Upper lobe of left lung (tissue), 6 donors: ENCODE results near the gene CBFA2T3. TPM values are rescaled to one million over a fixed set of nuclear protein-coding genes. Genes with fewer than 3 reads are reported as not detected.
"Not testable (repeated sequence)": the region's sequence is repeated elsewhere in the genome, so short reads cannot be mapped to it uniquely, and the experiment has no call there.

Experiments
- ATAC-seq, 2 donors: fragments of 200-7000 bp; cut with Tn5 transposase; one replicate each; pipeline ENCODE4 v1.9.1; 2022; ENCODE audit warnings: mild to moderate bottlenecking in 2 of 2, moderate library complexity in 2 of 2; ENCODE audit not compliant: low FRiP score in 2 of 2
- DNase-seq, 2 donors: peaks; one replicate each; pipeline ENCODE4 v3.0.0-alpha.2; 2019 to 2020
- H3K27ac ChIP-seq, 4 donors: fragments of 200-600 bp; sonication (generic); one replicate each; pipeline ENCODE4 v1.5.1; 2016 to 2019
- H3K27me3 ChIP-seq, 4 donors: fragments of 200-600 bp; sonication (generic); one replicate each; pipeline ENCODE4 v1.5.1; 2017 to 2019
- H3K36me3 ChIP-seq, 4 donors: fragments of 200-600 bp; sonication (generic); one replicate each; pipeline ENCODE4 v1.5.1; 2016 to 2019
- H3K4me1 ChIP-seq, 4 donors: fragments of 200-600 bp; sonication (generic); one replicate each; pipeline ENCODE4 v1.5.1; 2018 to 2019
- H3K4me3 ChIP-seq, 4 donors: fragments of 200-600 bp; sonication (generic); one replicate each; pipeline ENCODE4 v1.5.1; 2017 to 2019; ENCODE audit warnings: mild to moderate bottlenecking in 2 of 4, moderate library complexity in 1 of 4
- H3K9me3 ChIP-seq, 4 donors: fragments of 200-600 bp; sonication (generic); one replicate each; pipeline ENCODE4 v1.5.1; 2018 to 2019
- CTCF ChIP-seq, 6 experiments: fragments of 450-650 bp in 4 of 6; fragments of 200-600 bp in 2 of 6; sonication (generic) in 2 of 6; IDR thresholded peaks; one replicate each; pipeline ENCODE4 v1.5.1; 2016 to 2019; ENCODE audit warnings: antibody characterized with exemption in 6 of 6
- EP300 ChIP-seq, 4 donors: sonication (generic); formaldehyde crosslinking; IDR thresholded peaks; one replicate each; pipeline ENCODE4 v1.5.1; 2017; ENCODE audit warnings: antibody characterized with exemption in 4 of 4, control low read depth in 2 of 4
- POLR2A ChIP-seq, 4 donors: fragments of 450-650 bp; IDR thresholded peaks; one replicate each; pipeline ENCODE4 v1.5.1; 2016 to 2017; ENCODE audit warnings: antibody characterized with exemption in 4 of 4, mild to moderate bottlenecking in 2 of 4
- POLR2AphosphoS5 ChIP-seq, 2 donors: sonication (generic); formaldehyde crosslinking; IDR thresholded peaks; one replicate each; pipeline ENCODE4 v1.5.1; 2017; ENCODE audit warnings: antibody characterized with exemption in 2 of 2
- WGBS, 2 donors: methylation state at CpG; one replicate each; pipeline ENCODE4 v1.1.5; 2017 to 2018; 5-methylcytosine and 5-hydroxymethylcytosine counted together
- total RNA-seq, 6 donors: library from RNA; depleted of rRNA in 4 of 6; stranded (reverse); fragments of >200 nt in 4 of 6; gene quantifications; one replicate each; pipeline versions ENCODE4 v1.1.0 to v1.2.1, GENCODE V29; 2016 to 2021
- donor health status: DM: no; HTN: no; CAD: no; lungs with moderate emphysema.
- donor health status: DM: no; HTN: yes; CAD: no; lungs with severe emphysema.

Gene CBFA2T3
- total RNA-seq, 6 donors from 2014 or later: 2.7 to 33.5 (median 15.2) TPM

DNA sequence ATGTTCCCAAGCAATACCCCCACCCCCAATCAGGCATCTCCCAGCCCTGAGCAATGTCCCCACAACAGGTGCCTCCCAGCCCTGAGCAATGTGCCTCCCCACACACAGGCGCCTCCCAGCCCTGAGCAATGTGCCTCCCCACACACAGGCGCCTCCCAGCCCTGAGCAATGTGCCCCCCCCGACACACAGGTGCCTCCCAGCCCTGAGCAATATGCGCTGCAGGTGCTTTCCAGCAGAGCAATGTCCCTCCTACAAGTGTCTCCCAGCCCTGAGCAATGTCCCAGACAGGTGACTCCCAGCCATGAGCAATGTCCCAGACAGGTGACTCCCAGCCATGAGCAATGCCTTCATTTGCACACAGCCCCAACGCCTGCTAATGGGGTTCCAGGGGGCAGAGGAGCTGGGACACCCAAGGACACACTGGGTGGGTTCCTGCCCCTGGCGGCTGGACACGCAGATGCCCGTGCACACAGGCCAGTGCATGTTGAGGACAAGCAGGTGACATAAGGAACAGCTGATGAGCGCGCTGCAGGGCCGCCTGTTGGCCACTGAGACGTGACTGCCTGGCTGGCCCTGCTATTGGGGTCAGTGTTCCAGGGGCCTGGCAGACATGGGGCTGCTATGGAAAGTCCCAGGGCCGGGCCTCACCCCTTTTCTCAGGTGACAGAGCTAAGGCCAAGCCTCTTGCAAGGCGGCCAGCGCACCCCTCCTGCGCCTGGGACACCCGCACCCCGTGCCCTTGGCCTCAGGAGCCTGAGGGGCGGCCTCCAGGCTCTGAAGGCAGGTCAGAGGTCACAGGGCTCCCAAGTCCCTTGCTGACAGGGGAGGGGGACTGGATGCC lies 83.7 kb downstream of the CBFA2T3 start:
- DNase-seq: peak in 1 of 2 donors; percentile 67
- Histone ChIP-seq H3K36me3 (peaks cover 0 to 47% (median 7%) of the 10 kb centered on the region in 4 donors), H3K4me1 (no peaks in the 10 kb centered on the region), H3K27ac (no peak overlapping the region), H3K9me3 (no peaks in the 10 kb centered on the region), H3K4me3 (no peak overlapping the region), H3K27me3 (no peaks in the 10 kb centered on the region)
- ATAC-seq: no peak
- WGBS, 2 donors: 91% methylated on average over 19 of the region's 19 CpGs; no CpG with 5 or more reads in 1 of the 2 donors
- no peak for TF ChIP-seq POLR2A (IDR thresholded peaks at IDR 0.05)
- TF ChIP-seq EP300 (IDR thresholded peaks at IDR 0.05): no peak
- TF ChIP-seq POLR2AphosphoS5 (IDR thresholded peaks at IDR 0.05): no peak
- TF ChIP-seq CTCF (IDR thresholded peaks at IDR 0.05): no peak

- H3K4me3 ChIP-seq: no peak overlapping the region
- H3K36me3 ChIP-seq: peaks cover 0 to 38% (median 5%) of the 10 kb centered on the region in 4 donors
- 88 to 97% methylated on average over 18 to 20 of the region's 20 CpGs for WGBS, 2 donors
- TF ChIP-seq POLR2AphosphoS5 (IDR thresholded peaks at IDR 0.05) (no peak), POLR2A (IDR thresholded peaks at IDR 0.05) (no peak), CTCF (IDR thresholded peaks at IDR 0.05) (no peak), EP300 (IDR thresholded peaks at IDR 0.05) (no peak)
- H3K27me3 ChIP-seq: no peaks in the 10 kb centered on the region
- no peak overlapping the region for H3K27ac ChIP-seq
- no peaks in the 10 kb centered on the region for H3K9me3 ChIP-seq
- H3K4me1 ChIP-seq: peaks cover 0 to 5% (median 0%) of the 10 kb centered on the region in 4 donors
- ATAC-seq: no peak
- DNase-seq: peak in 1 of 2 donors; percentile 75
Measured at GRCh38 chr16:88892065-88892464, 84.9 kb downstream of the CBFA2T3 start.

DNA sequence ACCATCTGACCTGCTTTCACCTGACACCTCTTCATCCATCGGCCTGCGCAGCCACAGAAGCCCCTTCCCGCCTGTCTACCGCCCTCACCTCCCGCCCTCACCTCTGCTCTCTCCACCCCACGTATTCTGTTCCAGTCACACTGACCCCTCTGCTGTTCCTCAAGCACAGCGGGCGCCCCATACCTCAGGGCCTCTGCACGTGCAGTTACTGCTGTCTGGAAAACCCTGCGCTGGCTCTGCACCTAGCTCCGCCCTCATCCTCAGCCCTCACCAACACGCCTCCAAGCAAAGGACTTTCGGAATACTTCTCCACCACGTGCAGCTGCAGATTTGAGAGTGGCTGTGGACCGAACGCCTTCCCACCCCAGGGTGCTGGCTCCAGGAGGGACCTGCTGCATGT lies 85.9 kb downstream of the CBFA2T3 start:
- ATAC-seq: no peak
- Histone ChIP-seq H3K27me3 (no peaks in the 10 kb centered on the region), H3K4me1 (peaks cover 0 to 8% (median 4%) of the 10 kb centered on the region in 4 donors), H3K9me3 (no peaks in the 10 kb centered on the region), H3K36me3 (peaks cover 0 to 28% (median 5%) of the 10 kb centered on the region in 4 donors), H3K4me3 (no peak overlapping the region), H3K27ac (no peak overlapping the region)
- WGBS, 2 donors: 89 to 90% methylated on average over 16 of the region's 16 CpGs
- DNase-seq: no peak
- TF ChIP-seq POLR2A (IDR thresholded peaks at IDR 0.05) (no peak), EP300 (IDR thresholded peaks at IDR 0.05) (no peak), POLR2AphosphoS5 (IDR thresholded peaks at IDR 0.05) (no peak), CTCF (IDR thresholded peaks at IDR 0.05) (no peak)

DNA sequence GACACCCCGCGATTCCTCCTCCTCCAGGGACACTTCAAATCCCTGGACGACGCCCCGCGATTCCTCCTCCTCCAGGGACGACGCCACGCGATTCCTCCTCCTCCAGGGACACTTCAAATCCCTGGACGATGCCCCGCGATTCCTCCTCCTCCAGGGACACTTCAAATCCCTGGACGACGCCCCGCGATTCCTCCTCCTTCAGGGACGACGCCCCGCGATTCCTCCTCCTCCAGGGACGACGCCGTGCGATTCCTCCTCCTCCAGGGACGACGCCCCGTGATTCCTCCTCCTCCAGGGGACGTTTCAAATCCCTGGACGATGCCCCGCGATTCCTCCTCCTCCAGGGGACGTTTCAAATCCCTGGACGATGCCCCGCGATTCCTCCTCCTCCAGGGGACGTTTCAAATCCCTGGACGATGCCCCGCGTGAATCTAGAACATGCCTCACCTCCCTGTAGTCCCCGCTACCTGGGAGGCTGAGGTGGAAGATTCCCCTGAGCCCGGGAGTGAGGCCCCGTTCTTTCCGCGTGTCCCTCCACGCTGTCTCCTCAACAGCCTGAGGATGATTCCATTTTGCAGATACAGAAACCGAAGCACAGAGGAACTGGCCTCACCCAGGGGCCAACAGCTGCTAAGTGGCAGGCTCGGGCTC lies 87.2 kb downstream of the CBFA2T3 start:
- not testable (repeated sequence) for H3K9me3 ChIP-seq, H3K27me3 ChIP-seq, ATAC-seq, H3K4me3 ChIP-seq, DNase-seq
- Histone ChIP-seq H3K4me1 (peaks cover 3 to 14% (median 6%) of the 10 kb centered on the region in 4 donors), H3K36me3 (peaks cover 0 to 35% (median 9%) of the 10 kb centered on the region in 4 donors), H3K27ac (peak overlapping the region in 2 of 4 donors; percentile 54 to 61)
- 89 to 93% methylated on average over 37 to 47 of the region's 48 CpGs for WGBS, 2 donors
